Stimulated activated CD8-positive, alpha-beta memory T cell treated with anti-CD3 and anti-CD28 coated beads, Interleukin-7, amount 100 ng/mL, for 4 hours (primary cell): ENCODE measurements around the gene OR52E6.

ENCODE experiments used
- DNase-seq, 2 donors: peaks; one replicate each; pipeline ENCODE4 v3.0.0-alpha.2; 2020; ENCODE audit warnings: low read depth in 2 of 2

OR52E6 gene

DNA sequence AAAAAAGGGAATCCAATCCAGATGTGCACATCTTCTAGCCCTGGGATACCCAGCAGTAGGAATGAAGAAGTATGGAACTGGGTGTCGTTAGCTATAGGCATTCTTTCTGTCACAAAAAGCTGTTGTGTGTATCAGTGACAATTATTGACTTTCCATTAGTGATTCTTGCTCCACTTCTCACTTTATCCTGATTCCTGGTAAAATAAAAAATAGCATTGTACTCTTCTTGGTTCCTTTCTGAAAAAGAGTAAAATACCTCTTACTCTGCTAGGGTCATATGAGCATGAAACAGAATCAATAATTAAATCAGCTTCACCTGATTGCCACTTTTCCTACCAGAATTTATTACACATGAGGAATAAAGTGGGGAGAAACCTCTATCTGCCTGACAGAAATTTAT is at the start of gene OR52E6:
Gene OR52E6, minus strand, starts transcription at position 101 of the 400 bp plus-strand sequence. Its CDS starts 0 bp downstream, at position 101.
- no peak for DNase-seq

DNA sequence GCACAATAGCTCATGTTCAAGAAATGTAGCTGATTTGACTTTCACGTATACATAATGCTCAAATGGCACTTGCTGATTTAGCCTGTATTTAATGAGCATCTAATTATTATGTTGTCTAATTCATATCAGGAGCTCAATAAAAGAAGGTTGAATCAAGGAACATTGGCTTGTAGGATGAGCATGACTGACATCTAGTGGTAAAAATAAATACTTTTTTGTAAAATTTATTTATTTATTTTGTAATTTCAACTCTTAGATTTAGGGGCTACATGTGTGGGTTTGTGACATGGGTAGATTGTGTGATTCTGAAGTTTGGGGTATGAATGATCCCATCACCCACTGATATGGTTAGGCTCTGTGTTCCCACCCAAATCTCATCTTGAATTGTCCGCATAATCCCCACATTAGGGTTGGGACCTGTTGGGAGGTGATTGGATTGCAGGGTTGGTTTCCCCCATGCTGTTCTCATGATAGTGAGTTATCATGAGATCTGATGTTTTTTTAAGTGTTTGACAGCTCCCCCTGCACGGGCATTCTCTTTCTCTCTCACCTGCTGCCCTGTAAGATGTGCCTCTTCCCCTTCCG is 49.6 kb upstream of the OR52E6 start:
- no peak for DNase-seq

DNA sequence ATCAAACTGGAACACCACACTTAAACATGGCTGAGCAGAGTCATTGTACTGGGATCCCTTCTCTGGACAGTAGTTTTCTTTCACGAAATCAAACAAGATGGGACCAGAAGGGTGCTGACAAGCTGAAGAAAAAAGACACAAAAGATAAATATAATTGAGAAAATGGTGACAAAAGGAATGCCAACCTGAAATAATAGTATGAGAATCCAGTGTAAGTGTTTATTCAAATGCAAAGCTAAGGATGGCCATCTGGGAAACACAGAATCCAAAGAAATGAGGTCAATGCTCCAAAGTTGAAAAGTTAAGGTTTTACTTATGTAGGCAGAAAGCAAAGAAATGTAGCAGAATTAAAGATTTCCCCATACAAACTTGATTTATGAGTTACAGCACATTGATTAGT is 46.0 kb upstream of the OR52E6 start:
- DNase-seq: no peak

DNA sequence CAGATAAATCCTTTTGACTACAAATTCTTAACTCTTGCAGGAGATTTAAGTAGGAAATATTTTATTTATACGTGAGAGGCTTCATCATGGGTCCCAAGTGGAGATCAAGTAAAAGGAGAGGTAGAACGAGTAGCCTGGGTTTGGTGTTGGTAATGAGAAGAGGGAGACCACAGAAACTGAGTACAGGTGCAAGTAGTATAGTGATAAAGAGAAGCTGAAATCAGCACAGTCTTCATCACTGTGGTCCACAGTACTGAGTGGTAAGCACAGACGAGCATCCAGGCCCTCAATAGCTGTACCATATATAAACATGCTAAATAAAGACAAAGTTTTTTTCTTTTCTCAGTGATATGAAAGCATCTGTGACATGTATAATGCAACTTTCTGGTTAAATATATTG is 45.5 kb upstream of the OR52E6 start:
- no peak for DNase-seq

DNA sequence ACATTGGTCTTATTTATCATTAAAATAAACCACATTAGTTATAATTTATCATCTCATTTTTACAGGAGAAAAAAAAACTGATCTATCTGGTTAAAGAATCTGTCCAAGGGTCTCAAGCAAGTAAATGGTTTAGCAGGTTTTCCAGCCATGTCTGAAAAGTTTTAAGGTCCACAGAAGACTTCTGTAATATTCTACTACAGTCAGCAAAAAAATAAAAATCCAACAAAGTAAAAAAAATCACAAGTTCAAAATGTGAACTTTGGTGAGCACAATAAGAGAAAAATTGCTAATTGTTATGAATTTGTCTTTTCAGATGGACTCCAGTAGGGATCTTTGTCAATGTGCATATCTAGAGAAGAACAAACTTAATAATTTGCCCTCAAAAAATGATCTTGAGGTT is 40.1 kb upstream of the OR52E6 start:
- DNase-seq: no peak

DNA sequence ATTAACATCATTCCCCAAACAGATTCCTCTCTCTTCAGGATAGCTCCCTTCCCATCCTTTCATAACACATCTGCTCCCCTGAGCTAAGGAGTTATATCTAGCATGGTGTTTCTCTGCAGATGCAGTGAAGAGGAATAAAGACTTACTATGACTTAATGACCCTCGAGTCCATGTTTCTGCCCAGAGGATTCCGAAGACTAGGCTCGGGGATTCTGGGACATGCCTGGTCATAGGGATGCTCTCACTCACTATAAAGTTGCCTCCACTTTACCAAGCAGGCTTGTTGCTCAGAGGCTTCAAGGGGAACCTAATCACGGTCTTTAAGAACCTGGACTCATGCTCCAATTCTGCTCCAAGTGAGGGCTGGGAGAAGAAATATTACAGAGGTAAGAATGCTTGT is 38.6 kb upstream of the OR52E6 start, which contains the start of gene OR52E4:
Gene OR52E4, plus strand, starts transcription at position 301 of the 400 bp plus-strand sequence. CDS start 3,664 bp downstream, outside the sequence.
- no peak for DNase-seq

DNA sequence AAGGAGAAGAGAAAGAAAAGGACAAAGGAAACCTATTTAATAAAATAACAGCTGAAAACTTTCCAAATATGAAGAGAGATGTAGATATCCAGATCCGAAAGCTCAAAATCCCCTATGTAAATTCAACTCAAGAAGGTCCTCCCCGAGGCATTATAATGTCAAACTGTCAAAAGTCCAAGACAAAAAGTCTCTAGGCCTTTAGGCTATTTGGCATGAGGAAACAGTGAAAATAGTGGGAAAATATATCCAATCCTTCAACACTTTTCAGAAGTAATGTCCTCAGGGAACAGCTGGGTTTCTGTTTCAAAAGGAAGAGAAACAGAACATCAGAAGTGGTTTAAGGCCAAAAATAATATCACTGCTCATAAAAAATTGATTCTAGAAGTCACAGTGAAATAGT is 36.9 kb upstream of the OR52E6 start:
- DNase-seq: no peak

DNA sequence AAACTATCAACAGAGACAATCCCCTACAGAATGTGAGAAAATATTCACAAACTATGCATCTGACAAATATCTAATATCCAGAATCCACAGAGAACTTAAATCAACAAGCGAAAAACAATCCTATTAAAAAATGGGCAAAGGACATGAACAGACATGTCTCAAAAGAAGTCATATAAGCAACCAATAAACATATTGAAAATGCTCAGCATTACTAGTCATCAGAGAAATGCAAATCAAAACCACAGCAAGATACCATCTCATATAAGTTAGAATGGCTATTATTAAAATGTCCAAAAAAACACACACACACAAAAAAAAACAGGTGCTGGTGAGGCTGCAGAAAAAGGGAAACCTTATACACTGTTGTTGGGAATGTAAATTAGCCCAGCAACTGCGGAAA is 24.1 kb upstream of the OR52E6 start:
- DNase-seq: no peak

DNA sequence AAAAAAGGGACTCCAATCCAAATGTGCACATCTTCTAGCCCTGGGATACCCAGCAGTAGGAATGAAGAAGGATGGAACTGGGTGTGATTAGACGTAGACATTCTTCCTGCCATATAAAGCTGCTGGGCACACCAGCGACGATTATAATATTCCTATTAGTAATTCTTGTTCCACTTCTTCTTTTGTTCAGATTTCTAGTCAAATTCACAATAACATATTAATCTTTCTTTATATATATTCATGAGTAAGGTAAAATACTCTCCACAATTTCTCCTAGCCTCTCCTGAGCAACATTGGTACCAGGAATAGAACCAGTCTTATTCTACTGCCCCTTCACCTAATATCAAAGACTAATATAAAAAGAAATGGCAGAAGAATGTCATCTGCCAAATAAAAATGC is 15.9 kb upstream of the OR52E6 start, which contains the start of gene OR52E8:
Gene OR52E8, minus strand, starts transcription at position 101 of the 400 bp plus-strand sequence. Its CDS starts 0 bp downstream, at position 101.
- no peak for DNase-seq

DNA sequence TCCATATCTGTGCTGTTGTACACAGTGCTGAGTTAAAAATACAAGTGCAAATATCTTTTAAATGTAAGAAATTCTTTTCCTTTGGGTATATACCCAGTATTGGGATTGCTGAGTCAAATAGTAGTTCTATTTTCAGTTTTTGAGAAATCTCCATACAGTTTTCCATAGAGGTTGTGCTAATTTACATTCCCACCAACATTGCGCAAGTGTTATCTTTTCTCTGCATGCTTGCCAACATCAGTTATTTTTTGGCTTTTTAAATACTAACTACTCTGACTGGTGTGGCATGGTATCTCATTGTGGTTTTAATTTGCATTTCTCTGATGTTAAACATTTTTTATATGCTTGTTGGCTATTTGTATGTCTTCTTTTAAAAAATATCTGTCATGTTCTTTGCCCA is 9.3 kb upstream of the OR52E6 start:
- no peak for DNase-seq

DNA sequence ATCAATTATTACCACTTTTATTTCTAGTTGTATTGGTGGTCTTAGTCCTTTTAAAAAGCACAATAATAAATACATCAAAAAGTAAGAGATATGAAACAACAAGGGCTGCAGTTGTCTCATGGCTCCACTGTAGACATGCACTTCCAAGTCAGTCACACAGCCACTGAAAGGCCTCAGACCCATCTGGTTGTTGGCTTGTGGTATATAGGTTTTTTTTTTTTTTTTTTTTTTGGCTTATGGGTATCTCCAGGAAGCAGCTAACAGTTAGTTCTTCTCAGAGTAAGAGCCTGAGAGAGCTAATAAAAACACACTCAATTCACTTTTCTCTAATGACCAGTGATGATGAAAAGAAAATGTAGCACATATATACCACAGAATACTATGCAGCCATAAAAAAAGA is 6.0 kb upstream of the OR52E6 start:
- DNase-seq: no peak

DNA sequence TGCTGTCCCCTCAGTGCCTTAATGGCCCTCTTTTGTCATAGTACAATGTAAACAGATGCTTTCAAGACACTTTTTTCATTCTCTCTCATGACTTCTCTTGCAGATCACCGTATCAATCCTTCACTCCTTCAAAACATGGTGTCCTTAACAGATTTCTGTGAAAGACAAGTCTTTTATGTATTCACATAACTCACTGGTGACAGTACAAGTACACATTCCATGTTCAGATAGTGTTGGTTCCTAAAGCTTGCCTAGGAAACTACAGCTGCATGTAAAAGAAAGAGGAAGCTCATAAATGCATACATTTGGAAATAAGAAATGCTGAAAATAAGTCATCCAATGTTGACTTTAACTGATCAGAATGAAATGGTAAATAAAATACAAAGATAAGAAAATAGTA is 5.0 kb upstream of the OR52E6 start:
- no peak for DNase-seq

DNA sequence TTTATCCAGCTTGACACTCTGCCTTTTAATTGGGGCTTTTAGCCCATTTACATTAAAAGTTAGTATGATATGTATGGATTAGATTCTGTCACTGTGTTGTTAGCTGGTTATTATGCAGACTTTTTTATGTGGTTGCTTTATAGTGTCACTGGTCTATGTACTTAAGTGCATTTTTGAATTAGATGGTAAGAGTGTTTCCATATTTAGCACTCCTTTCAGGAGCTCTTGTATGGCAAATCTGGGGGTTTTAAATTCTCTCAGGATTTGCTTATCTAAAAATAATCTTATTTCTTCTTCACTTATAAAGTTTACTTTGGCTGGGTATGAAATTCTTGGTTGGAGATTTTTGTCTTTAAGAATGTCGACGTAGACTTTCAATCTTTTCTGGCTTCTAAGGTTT is 4.0 kb downstream of the OR52E6 start:
- no peak for DNase-seq

DNA sequence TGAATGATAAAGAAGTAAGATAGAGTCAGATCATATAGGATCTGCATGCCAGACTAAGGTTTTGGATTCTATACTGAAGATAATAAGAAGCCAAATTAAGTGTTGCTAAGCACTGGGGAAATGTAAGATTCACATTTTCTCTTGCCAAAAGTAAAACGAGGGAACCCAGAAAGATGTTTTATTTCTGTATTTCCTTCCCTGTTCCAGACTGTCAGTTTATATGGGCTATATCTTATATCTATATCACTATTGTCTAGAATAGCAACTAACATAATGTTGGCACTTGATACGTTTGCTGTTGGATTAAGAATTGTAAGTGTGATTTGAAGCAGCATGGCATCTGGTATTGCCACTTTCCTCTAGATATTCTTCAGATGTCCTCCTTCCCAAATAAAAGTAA is 8.3 kb downstream of the OR52E6 start:
- DNase-seq: no peak

DNA sequence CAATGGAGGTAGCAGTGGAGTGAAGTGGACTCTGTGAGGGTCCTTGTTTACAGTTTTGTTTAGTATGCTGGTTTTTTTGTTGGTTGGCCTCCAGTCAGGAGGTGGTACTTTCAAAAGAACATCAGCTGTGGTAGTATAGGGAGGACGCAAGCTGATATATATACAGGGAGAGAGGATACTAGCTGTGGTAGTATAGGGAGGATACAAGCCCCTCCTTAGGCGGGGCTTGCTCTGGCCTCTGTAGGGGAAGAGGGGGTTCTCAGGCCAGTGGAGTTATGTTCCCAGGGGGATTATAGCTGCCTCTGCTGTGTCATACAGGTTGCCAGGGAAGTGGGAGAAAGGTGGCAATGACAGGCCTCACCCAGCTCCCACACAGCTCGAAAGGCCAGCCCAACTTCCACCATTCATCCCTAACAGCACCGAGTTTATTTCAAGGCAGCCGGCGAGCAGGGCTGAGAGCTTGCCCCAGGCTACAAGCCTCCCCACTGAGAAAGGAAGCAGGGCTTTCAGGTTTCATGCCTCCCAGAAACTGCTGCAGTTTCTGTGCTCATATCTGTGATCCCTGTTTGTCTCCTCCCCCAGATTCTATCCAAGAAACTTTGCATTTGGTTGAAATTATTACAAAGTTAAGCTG is 10.4 kb downstream of the OR52E6 start:
- no peak for DNase-seq

DNA sequence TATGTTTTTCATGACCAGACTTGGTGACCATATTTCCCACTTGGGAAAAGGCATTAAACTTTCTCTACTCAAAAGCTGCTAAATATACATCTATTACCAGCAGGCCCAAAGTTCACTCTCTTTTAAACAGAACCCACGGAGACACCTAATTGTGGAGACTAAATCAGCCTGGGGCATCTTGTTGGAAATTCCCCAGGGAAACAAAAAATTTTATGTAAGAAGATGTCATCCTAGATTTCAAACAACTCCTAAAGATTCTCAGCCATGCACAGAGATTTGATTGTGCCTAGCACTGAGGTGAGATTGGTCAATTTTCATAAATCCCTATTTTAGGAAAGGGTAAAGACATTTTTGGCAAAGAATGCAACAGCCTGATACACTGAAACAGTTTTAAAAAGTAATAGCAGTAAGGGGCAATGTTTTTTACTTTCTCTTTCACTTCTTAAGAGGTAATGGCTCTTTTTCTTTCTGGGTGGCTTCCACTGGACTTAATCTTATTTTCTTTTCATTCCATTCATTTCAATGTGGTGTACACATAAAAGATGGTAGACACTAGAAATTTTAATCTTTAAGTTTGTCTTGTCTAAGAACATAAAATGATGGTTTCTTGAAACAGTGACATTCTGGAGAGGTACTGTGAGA is 23.3 kb downstream of the OR52E6 start:
- no peak for DNase-seq

DNA sequence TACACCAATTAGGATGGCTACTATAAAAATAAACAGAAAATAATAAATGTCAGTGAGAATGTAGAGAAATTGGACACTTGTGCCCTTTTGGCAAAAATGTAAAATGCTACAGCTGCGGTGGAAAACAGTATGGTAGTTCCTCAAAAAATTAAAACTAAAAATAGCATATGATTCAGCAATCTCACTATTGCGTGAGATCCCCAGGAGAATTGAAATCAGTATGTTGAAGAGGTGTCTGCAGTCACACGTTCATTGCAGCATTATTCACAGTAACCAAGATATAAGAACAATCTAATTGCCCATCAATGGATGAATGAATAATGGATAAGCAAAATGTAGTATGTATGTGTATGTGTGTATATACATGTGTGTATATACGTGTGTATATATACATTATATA is 26.2 kb downstream of the OR52E6 start:
- no peak for DNase-seq

DNA sequence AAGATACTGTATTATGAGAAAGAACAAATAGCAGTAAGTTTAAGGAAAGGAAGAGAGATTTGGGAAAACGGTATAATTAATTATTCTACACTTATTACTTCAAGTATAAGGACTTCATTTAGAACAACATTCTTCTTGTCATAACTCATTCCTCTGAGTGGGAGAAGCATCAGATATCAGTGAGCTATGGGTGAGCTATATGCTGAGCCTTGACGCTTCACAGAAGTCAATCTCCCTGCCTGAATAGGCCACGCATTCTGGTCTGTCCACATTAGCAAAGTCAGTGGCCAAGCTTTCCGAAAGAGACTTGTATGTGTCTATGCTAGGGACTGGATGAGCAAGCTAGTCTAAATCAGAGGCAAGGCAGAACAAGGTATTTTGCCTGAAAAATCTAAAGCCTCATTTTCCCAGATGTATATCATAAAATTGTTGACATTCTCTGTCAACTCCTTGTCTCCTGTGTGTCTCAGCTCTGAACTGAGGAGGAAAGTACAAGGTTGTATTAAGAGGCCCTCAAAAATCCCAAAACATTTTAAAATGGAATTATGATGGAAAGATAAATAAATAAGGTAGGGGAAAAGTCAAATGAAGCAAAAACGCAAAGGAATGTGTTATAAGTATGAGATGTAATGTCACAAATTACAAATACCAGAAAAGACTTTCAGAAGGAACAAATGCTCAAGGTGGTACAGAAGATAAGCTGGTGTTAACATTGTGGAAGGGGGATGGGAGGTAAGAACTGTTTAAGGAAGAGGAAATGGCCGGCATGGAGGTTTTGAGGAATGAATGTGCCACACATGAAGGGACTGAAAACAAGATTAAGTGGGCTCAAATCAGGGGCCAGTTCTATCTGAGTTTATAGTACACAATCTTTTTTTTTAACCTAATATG is 31.5 kb downstream of the OR52E6 start:
- no peak for DNase-seq

DNA sequence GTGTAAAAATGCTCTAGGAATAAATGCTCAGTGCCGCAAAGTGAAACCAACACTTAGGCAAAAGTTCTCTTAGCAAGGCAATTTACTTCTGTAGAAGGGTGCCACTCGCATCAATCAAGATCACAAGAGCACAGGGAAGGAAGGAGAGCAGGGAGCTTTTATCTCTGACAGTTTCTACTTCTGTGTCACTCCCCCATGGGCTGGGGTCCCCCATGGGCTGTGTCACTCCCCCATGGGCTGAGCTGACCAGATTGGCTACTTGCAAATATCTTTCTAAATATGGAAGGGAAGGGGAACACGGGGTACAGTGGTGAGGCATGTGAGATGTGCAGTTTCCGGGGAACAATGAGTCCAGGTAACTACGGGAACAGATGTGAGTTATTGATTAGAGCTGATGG is 32.6 kb downstream of the OR52E6 start:
- DNase-seq: no peak

DNA sequence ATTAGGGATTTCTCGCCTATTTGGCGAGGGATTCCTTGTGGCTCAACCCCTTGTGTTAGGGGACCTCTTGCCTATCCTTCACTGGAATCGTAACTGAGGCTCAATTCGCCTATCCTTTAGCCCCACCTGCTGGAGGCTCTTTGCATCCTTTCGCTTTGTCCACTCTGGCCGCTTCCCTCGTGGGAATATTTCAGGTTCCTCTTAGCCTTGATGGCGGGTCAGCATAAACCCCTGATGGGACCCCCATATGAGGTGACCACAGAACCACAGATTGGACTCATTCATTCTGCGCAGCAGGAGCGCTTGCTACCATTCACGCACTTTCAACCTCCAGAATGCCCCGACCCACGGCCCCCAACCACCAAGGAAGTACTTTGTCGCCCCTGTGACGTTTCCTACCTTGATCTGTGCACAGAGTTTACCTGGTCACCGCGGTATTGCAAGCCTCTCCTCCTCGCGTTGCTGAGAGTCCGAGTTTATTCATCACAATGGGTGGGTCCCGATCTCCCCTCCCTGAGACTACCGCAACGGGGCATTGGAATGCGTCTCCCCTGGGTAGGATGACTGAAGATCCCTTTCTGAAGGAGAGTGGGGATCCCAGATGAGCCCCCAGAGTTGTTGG is 33.1 kb downstream of the OR52E6 start, which contains the start of gene OR52N2:
Gene OR52N2, plus strand, starts transcription at position 425 of the 622 bp plus-strand sequence. CDS start 11,412 bp downstream, outside the sequence.
- DNase-seq: peak; percentile 40 to 55

DNA sequence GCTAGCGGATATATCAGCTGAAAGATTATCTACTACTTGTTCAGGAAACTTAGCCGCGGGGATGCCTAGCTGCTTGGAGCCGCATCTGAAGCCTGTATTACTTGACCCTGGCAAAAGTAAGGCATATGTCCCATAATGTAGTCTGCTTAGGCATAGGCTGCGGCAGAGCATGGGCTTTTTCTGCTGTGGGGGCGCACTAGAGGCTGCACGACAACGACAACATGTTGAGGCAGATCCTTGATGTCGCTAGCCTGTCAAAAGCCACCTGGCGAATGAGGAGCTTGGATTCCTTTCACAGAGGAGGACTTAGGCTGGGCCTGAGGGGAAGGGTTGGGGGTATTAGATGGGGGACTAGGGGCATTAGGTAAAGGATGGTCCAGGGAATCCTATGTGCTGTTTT is 34.1 kb downstream of the OR52E6 start:
- DNase-seq: no peak

DNA sequence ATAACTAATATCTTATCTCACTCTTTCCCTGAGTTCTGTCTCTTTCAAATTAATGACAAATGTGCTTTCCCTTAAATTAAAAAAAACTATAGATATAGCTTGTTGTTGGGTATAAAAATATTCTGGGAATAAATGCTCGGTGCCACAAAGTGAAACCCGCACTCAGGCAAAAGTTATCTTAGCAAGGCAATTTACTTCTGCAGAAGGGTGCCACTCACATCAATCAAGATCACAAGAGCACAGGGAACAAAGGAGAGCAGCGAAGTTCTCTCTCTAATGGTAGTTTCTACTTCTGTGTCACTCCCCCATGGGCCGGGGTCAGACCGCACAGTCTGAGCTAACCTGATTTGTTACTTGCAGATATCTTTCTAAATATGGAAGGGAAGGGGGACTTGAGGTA is 37.7 kb downstream of the OR52E6 start:
- no peak for DNase-seq
